HepG2 (cell line): Measurements from ENCODE around the gene CIART. TPM values are rescaled to one million over a fixed set of nuclear protein-coding genes. Genes with fewer than 3 reads are reported as not detected.

Source experiments
- ATAC-seq: fragments of 200-7000 bp; cut with Tn5 transposase; 3 replicates; pipeline ENCODE4 v1.9.1; 2020; ENCODE audit warnings: mild to moderate bottlenecking, moderate library complexity
- BruUV-seq: library from RNA; stranded (reverse); fragments of 400-500 nt; replicated peaks from 2 replicates; lab custom pipeline; 2021; lab: Mats Ljungman, UMichigan
- CTCF ChIA-PET: fragments of 300-600 bp; formaldehyde crosslinking; extraction: SDS; loops from one replicate; lab custom pipeline; 2021; ENCODE audit warnings: low total read pairs, inconsistent platforms, low intra/inter-chr PET ratio; lab: Yijun Ruan, JAX
- POLR2A ChIA-PET: fragments of 350-600 bp; sonication (Branson Sonifier 250); formaldehyde crosslinking; loops from one replicate; lab custom pipeline; 2020; ENCODE audit warnings: antibody characterized with exemption, inconsistent platforms; lab: Yijun Ruan, JAX
- DNase-seq: peaks from one replicate; pipeline ENCODE4 v3.0.0-alpha.2; 2015; ENCODE audit warnings: low spot score
- FAIRE-seq: peaks from 3 replicates; lab custom pipeline; 2011; peaks lifted over from hg19 to GRCh38; lab: Jason Lieb, UNC
- H2AFZ ChIP-seq: one replicate; pipeline ENCODE4 v1.6.1; 2011; ENCODE audit warnings: low read length, inconsistent platforms
- H3K27ac ChIP-seq: fragments of 300-600 bp; 3 replicates; pipeline ENCODE4 v1.8.0; 2011; ENCODE audit warnings: mixed run types, mild to moderate bottlenecking, mixed read lengths, low read length, inconsistent platforms; ENCODE audit not compliant: insufficient read depth; ENCODE audit errors: extremely low read length
- H3K27me3 ChIP-seq, 2 experiments: fragments of 200-600 bp in 1 of 2; 2 replicates in 1 of 2; 3 replicates in 1 of 2; pipeline versions ENCODE4 v1.6.0 to v1.8.0; 2011; ENCODE audit warnings: low read length in 2 of 2, mild to moderate bottlenecking in 2 of 2, moderate library complexity in 2 of 2, inconsistent platforms in 1 of 2; ENCODE audit not compliant: insufficient read depth in 2 of 2, control insufficient read depth in 1 of 2
- H3K36me3 ChIP-seq, 2 experiments: fragments of 200-600 bp in 1 of 2; replicated peaks in 1 of 2; 2 replicates in 1 of 2; 3 replicates in 1 of 2; pipeline versions ENCODE4 v1.5.1 to v1.8.0; 2011; ENCODE audit warnings: low read length in 2 of 2, inconsistent platforms in 1 of 2; ENCODE audit not compliant: insufficient read depth in 2 of 2, control insufficient read depth in 1 of 2
- H3K4me1 ChIP-seq: 2 replicates; pipeline ENCODE4 v1.5.1; 2012; ENCODE audit warnings: low read length, inconsistent platforms; ENCODE audit not compliant: insufficient read depth
- H3K4me2 ChIP-seq: 2 replicates; pipeline ENCODE4 v1.6.0; 2011; ENCODE audit warnings: low read depth, low read length, inconsistent platforms
- H3K4me3 ChIP-seq, 3 experiments: fragments of 200-600 bp in 1 of 3; sonication (generic), shearing (Covaris generic) in 1 of 3; replicated peaks in 1 of 3; 2 replicates each; pipeline ENCODE4 v1.5.1; 2011 to 2016; ENCODE audit warnings: low read length in 3 of 3, inconsistent platforms in 2 of 3, low read depth in 2 of 3, mild to moderate bottlenecking in 2 of 3, control low read depth in 1 of 3, mixed read lengths in 1 of 3; ENCODE audit not compliant: insufficient read depth in 1 of 3
- H3K79me2 ChIP-seq: one replicate; pipeline ENCODE4 v1.6.1; 2011; ENCODE audit warnings: low read length, inconsistent platforms; ENCODE audit not compliant: insufficient read depth
- H3K9ac ChIP-seq: 2 replicates; pipeline ENCODE4 v1.6.0; 2011; ENCODE audit warnings: mild to moderate bottlenecking, low read depth, low read length, inconsistent platforms; ENCODE audit not compliant: insufficient read depth
- H3K9me3 ChIP-seq: 2 replicates; pipeline ENCODE4 v1.5.1; 2012; ENCODE audit warnings: mild to moderate bottlenecking, low read length
- H4K20me1 ChIP-seq: 2 replicates; pipeline ENCODE4 v1.6.0; 2011; ENCODE audit warnings: inconsistent platforms, mild to moderate bottlenecking, low read length, moderate library complexity; ENCODE audit not compliant: insufficient read depth
- ATF6 ChIP-seq: sonication (generic); formaldehyde crosslinking; conservative IDR thresholded peaks from 2 replicates; pipeline ENCODE4 v1.4.0; 2020; ENCODE audit warnings: missing genetic modification reagents
- CCAR2 ChIP-seq: fragments of 200-400 bp; formaldehyde crosslinking; optimal IDR thresholded peaks from 2 replicates; pipeline ENCODE3; 2018; ENCODE audit warnings: low read depth, mild to moderate bottlenecking, low read length, moderate library complexity
- CEBPB ChIP-seq: IDR thresholded peaks from 2 replicates; pipeline ENCODE4 v1.6.1; 2011; ENCODE audit warnings: low read depth, low read length, improper control_type of control experiment, borderline replicate concordance
- ISL2 ChIP-seq: sonication (generic); formaldehyde crosslinking; IDR thresholded peaks from 2 replicates; pipeline ENCODE4 v1.5.0; 2020; ENCODE audit warnings: missing genetic modification reagents
- KDM2A ChIP-seq: sonication (generic); formaldehyde crosslinking; IDR thresholded peaks from 2 replicates; pipeline ENCODE4 v1.4.0; 2020; ENCODE audit warnings: low read depth, missing genetic modification reagents, borderline replicate concordance
- MED1 ChIP-seq: sonication (generic); formaldehyde crosslinking; IDR thresholded peaks from 2 replicates; pipeline ENCODE4 v1.4.0; 2020; ENCODE audit warnings: missing genetic modification reagents
- ONECUT2 ChIP-seq: sonication (generic); formaldehyde crosslinking; IDR thresholded peaks from 2 replicates; pipeline ENCODE4 v1.4.0; 2020; ENCODE audit warnings: missing genetic modification reagents
- RXRA ChIP-seq: sonication (generic); formaldehyde crosslinking; IDR thresholded peaks from 2 replicates; pipeline ENCODE4 v1.5.1; 2020; ENCODE audit warnings: missing genetic modification reagents
- SMC3 ChIP-seq: IDR thresholded peaks from 2 replicates; pipeline ENCODE4 v1.6.1; 2011; ENCODE audit warnings: low read length, improper control_type of control experiment
- SRSF1 ChIP-seq: fragments of 200-400 bp; formaldehyde crosslinking; optimal IDR thresholded peaks from 2 replicates; pipeline ENCODE3; 2017; ENCODE audit warnings: mild to moderate bottlenecking, low read depth, low read length, moderate library complexity
- TEAD2 ChIP-seq: sonication (generic); formaldehyde crosslinking; IDR thresholded peaks from 2 replicates; pipeline ENCODE4 v1.9.0; 2021; ENCODE audit warnings: missing genetic modification reagents
- XBP1 ChIP-seq: sonication (generic); formaldehyde crosslinking; IDR thresholded peaks from 2 replicates; pipeline ENCODE4 v1.5.0; 2020; ENCODE audit warnings: missing genetic modification reagents
- ZBTB43 ChIP-seq: sonication (generic); formaldehyde crosslinking; conservative IDR thresholded peaks from 2 replicates; pipeline ENCODE4 v1.4.0; 2020; ENCODE audit warnings: missing genetic modification reagents
- ZFAT ChIP-seq: sonication (generic); formaldehyde crosslinking; conservative IDR thresholded peaks from 2 replicates; pipeline ENCODE4 v1.8.1; 2023; ENCODE audit warnings: missing genetic modification reagents, inconsistent platforms
- ZNF12 ChIP-seq: sonication (generic); formaldehyde crosslinking; IDR thresholded peaks from 2 replicates; pipeline ENCODE4 v1.5.0; 2020; ENCODE audit warnings: missing genetic modification reagents
- ZNF232 ChIP-seq: sonication (generic); formaldehyde crosslinking; IDR thresholded peaks from 2 replicates; pipeline ENCODE4 v1.4.0; 2020; ENCODE audit warnings: missing genetic modification reagents, borderline replicate concordance
- ZNF331 ChIP-seq: sonication (generic); formaldehyde crosslinking; IDR thresholded peaks from 2 replicates; pipeline ENCODE4 v1.4.0; 2020; ENCODE audit warnings: missing genetic modification reagents
- ZNF354B ChIP-seq: sonication (generic); formaldehyde crosslinking; IDR thresholded peaks from 2 replicates; pipeline ENCODE4 v1.8.0; 2022; ENCODE audit warnings: mild to moderate bottlenecking, missing genetic modification reagents
- ZNF468 ChIP-seq: sonication (generic); formaldehyde crosslinking; IDR thresholded peaks from 2 replicates; pipeline ENCODE4 v1.8.0; 2022; ENCODE audit warnings: mild to moderate bottlenecking, moderate library complexity, missing genetic modification reagents
- ZNF564 ChIP-seq: sonication (generic); formaldehyde crosslinking; IDR thresholded peaks from 2 replicates; pipeline ENCODE4 v1.8.1; 2023; ENCODE audit warnings: mild to moderate bottlenecking, missing genetic modification reagents
- ZNF614 ChIP-seq: IDR thresholded peaks from 2 replicates; pipeline ENCODE4 v1.6.1; 2018; ENCODE audit warnings: missing biosample characterization, missing genetic modification reagents, inconsistent platforms, borderline replicate concordance
- ZNF777 ChIP-seq: sonication (generic); formaldehyde crosslinking; IDR thresholded peaks from 2 replicates; pipeline ENCODE4 v1.4.0; 2020; ENCODE audit warnings: missing genetic modification reagents
- WGBS: methylation state at CpG from one replicate; pipeline ENCODE4 v1.1.6; 2017; ENCODE audit warnings: low lambda C conversion rate; 5-methylcytosine and 5-hydroxymethylcytosine counted together
- in situ Hi-C: cut with HindIII; loops from 2 replicates; pipeline ENCODE4 v1.10.0; 2017; ENCODE audit warnings: low pct_unique_long_range_greater_than_20kb; ENCODE audit not compliant: extremely low pct_ligation_motif_present
- intact Hi-C: fragments of 100-400 bp; cut with micrococcal nuclease; formaldehyde crosslinking; loops from one replicate; pipeline ENCODE4 v1.10.0; 2022; ENCODE audit not compliant: unreplicated experiment
- polyA plus RNA-seq, 8 experiments: library from polyadenylated mRNA; depleted of rRNA in 3 of 8; stranded (reverse) in 7 of 8; unstranded in 1 of 8; fragments of >200 nt; fragmentation: Illumina TruSeq in 4 of 8; extraction: Trizol in 4 of 8; gene quantifications; 2 replicates each; pipeline versions ENCODE4 v1.2.1 to v1.2.3, GENCODE V29; 2011 to 2016; ENCODE audit warnings: low read depth in 4 of 8, missing spikeins in 1 of 8, mixed read lengths in 1 of 8; ENCODE audit not compliant: insufficient read depth in 1 of 8
- total RNA-seq, 5 experiments: library from RNA; depleted of rRNA; stranded (reverse); fragments of >200 nt; fragmentation: Illumina TruSeq; extraction: Trizol; gene quantifications; 2 replicates each; pipeline ENCODE4 v1.2.3, GENCODE V29; 2016; ENCODE audit warnings: low read depth in 1 of 5

The CIART gene
- total and polyA plus RNA-seq, 2 of the 13 experiments (the other 11 are each of a cell fraction or from before 2014, with no cell fraction given): 0.58 TPM; not detected in 1

DNA sequence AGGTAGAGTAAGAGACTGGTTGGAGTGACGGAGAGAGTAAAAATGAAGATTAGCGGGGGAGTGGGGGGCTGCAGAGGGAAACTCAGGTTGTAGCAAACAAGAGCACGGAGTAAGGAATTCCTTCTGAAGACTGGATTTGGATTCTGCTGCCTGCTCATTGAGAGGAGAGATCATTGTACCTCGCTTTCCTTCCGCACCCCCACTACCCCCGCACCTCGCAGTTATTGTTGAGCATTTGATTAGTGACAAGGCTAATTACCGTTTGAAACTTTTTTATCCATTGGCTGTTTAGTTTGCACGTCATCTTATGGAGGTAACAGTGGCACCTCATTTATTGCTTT lies 39.4 kb downstream of the CIART start (continued):
- no peak for TF ChIP-seq ATF6
- no peak for TF ChIP-seq ZNF564 (CRISPR knock-in tag)
- no peak for TF ChIP-seq ZNF331 (CRISPR knock-in tag)
- no peak for TF ChIP-seq KDM2A (CRISPR knock-in tag)
- 0 out of 2 replicates have a peak, but pooled peaks have one; percentile 14 for TF ChIP-seq TEAD2 (CRISPR knock-in tag)
- TF ChIP-seq ISL2 (CRISPR knock-in tag): no peak
- no peak for TF ChIP-seq SMC3
- TF ChIP-seq ONECUT2 (CRISPR knock-in tag): peak; percentile 3; the same call in 1 of the 2 replicates
- TF ChIP-seq, all 625 proteins: peak for 7

GRCh38 chr1:150322310-150322709 lies 40.0 kb downstream of the CIART start:
- peak overlapping the region; percentile 78 for H3K4me2 ChIP-seq
- peak overlapping the region; percentile 93 for H3K9ac ChIP-seq
- no peaks in the 10 kb centered on the region for H3K9me3 ChIP-seq
- CTCF ChIA-PET: no interaction called here
- H2AFZ ChIP-seq: no peak overlapping the region
- no peaks in the 10 kb centered on the region for H4K20me1 ChIP-seq
- peaks cover 20% of the 10 kb centered on the region for H3K4me1 ChIP-seq
- peak overlapping the region; percentile 84 for H3K27ac ChIP-seq
- H3K36me3 ChIP-seq: peaks cover 12 to 25% of the 10 kb centered on the region in 2 experiments
- no peak for TF ChIP-seq XBP1 (CRISPR knock-in tag)
- peak; percentile 80 for TF ChIP-seq CEBPB
- TF ChIP-seq ZNF12 (CRISPR knock-in tag): no peak
- TF ChIP-seq CCAR2: no peak
- TF ChIP-seq SRSF1: no peak
- no peak for TF ChIP-seq ZBTB43 (CRISPR knock-in tag)
- 0 out of 2 replicates have a peak, but pooled peaks have one; percentile 21 for TF ChIP-seq ZNF777 (CRISPR knock-in tag)
- TF ChIP-seq MED1: no peak
- no peak for TF ChIP-seq ZNF232 (CRISPR knock-in tag)
- TF ChIP-seq ZNF354B (CRISPR knock-in tag): no peak
- TF ChIP-seq ZNF468 (CRISPR knock-in tag): no peak
- no peak for TF ChIP-seq ZFAT
- no peak for TF ChIP-seq RXRA (CRISPR knock-in tag)
- no peak for TF ChIP-seq ZNF614 (CRISPR knock-in tag)
- TF ChIP-seq, all 625 proteins: peak for 2
- no peaks in the 10 kb centered on the region; a peak in 1 of 5 replicates for H3K27me3 ChIP-seq
- peaks cover 32% of the 10 kb centered on the region for H3K79me2 ChIP-seq
- peak; percentile 23 for DNase-seq
- in situ Hi-C loops (no loop called here), intact Hi-C loops (loop anchor here (10.0 kb wide), 1 partner anchor 82 kb away; no protein-coding TSS in a partner anchor)
- peak overlapping the region; percentile 83 to 92 (median 85); a peak in 5 of 6 replicates for H3K4me3 ChIP-seq
- WGBS: 76% methylated on average over 3 of the region's 3 CpGs
- no TSS peak for BruUV-seq
- POLR2A ChIA-PET: interaction anchor here (2.9 to 3.0 kb wide), 2 partner anchors 42 to 53 kb away, joined by 13 to 25 read pairs; partner anchors contain the start of genes APH1A and RPRD2
- no peak for ATAC-seq
- FAIRE-seq: no peak
